Stimulated activated CD8-positive, alpha-beta memory T cell treated with anti-CD3 and anti-CD28 coated beads, Interleukin-7, amount 100 ng/mL, for 48 hours (primary cell): ENCODE results near the gene FOXN3.
"Not testable (repeated sequence)": the region's sequence is repeated elsewhere in the genome, so short reads cannot be mapped to it uniquely, and the experiment has no call there.

Experiments
- DNase-seq, 2 donors: peaks; one replicate each; pipeline ENCODE4 v3.0.0-alpha.2; 2020; ENCODE audit warnings: low read depth in 1 of 2; ENCODE audit errors: extremely low read depth in 1 of 2

FOXN3 gene

DNA sequence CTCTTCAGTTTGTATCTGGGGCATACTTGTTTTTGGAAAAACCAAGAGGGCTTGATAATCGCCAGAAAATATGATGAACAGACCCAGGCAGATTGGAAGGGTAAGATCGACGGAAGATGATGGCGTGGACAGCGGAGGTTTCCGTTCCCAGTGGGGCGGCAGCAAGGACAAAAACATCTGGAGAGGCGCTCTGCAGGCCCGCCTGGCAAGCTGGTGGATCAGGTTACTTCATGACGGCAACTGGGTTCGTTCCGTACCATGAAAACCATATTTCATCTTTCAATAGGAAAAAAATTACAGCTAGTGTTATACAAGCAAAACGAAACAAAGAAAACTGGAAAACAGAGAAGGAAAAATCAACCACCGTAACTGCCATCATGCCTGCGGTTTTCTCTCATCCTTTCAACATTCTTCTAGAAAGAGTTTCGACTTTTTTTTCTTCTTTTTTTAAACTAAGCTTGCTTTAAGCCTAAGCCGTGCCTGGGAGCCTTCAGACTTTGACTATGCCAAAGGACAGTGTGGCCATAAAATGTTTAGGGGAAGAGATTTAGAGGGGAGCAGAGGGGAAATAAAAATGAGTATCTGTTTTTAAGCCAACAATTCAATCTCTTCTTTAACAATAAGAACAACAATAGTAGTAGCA, 210.5 kb downstream of the FOXN3 start:
- DNase-seq = no peak

DNA sequence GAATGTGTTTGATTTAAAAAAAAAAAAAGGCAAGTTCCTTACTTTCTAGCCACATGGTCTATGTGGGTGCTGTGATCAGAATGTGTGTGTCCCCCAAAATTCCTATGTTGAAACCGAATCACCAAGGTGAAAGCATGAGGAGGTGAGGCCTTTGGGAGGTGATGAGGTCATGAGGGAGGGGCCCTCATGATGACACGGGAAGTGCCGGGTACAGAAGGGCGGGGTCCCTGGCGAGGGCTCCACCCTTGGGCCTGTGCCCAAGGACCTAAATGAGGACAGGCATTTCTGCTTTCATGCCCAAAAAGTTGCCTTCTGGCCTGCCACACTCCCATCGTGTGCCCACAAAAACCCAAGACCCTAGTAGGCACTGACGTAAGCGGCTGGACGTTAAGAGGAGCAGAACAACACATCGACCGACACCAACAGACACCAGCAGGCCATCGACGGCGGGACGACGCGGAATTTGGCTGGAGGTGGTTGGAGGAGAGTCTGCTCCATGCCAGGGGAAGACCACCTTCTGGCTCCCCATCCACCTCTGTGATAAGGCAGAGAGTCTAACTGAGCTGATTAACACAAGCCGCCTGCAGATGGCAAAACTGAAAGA, 211.8 kb downstream of the FOXN3 start:
- DNase-seq = no peak

DNA sequence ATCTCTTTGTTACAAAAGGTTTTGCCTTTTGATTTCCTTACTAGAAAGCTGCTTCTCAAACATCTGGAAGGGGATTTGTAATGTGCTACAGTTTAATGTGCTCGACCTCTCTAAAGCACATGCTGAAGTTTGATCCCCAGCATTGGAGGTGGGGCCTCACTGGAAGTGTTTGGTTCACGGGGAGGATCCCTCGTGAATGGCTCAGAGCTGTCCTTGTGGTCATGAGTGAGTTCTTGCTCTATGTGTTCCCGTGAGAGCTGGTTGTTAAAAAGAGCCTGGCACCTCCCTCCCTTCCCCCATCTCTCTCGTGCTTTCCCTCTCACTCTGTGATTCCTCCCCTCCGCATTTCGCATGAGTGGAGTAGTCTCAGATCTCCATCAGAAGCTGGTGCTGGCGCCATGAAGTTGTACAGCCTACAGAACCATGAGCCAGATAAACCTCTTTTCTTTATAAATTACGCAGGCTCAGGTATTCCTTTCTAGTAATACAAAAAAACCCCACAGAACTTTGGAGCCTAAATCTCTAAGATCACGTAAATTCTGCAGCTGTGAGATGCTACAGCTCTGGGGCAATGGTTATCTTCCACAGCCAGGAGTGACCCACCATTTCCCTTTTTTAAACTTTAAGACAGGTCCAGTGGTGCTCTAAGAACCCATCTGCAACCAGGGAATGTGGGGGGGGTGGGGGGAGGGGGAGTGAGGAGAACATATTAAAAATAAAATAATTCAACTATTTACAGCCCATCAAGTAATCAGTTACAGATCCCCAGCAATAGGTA, 214.4 kb downstream of the FOXN3 start:
- no peak for DNase-seq

DNA sequence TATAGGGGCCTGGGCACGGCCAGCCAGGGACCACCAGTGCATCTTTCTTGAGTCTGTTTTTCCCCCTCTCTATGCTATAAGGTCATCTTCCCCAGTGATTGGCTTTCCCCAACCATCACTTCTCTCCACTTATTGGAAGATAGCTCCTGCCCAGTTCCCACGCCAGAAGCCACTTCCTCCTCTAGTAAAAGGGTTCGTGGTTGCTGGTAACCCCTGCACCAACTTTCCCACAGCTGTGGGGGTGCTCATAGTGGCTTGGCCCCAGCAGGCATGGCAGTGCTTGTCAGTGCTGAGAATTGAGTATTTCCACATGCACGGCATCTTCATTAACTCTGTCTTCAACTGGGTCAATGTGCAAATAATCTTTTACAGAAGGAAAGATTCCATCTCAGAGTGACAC, 215.4 kb downstream of the FOXN3 start:
- no peak for DNase-seq

DNA sequence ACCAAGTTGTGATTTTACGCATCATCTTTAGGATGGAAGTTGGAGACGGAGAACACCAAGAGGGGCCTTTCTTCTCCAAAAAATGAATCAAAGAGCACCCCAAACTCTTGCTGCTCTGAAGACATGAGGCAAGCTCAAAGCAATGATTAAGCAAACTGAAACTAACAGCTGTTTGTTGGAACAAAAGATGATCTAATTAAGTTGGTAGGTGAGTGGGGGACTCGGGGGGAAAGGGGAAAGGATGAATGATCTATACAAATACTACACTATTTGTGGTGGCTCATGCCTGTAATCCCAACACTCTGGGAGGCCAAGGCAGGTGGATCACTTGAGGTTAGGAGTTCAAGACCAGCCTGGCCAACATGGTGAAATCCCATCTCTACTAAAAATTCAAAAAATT, 217.7 kb downstream of the FOXN3 start:
- DNase-seq = not testable (repeated sequence)

DNA sequence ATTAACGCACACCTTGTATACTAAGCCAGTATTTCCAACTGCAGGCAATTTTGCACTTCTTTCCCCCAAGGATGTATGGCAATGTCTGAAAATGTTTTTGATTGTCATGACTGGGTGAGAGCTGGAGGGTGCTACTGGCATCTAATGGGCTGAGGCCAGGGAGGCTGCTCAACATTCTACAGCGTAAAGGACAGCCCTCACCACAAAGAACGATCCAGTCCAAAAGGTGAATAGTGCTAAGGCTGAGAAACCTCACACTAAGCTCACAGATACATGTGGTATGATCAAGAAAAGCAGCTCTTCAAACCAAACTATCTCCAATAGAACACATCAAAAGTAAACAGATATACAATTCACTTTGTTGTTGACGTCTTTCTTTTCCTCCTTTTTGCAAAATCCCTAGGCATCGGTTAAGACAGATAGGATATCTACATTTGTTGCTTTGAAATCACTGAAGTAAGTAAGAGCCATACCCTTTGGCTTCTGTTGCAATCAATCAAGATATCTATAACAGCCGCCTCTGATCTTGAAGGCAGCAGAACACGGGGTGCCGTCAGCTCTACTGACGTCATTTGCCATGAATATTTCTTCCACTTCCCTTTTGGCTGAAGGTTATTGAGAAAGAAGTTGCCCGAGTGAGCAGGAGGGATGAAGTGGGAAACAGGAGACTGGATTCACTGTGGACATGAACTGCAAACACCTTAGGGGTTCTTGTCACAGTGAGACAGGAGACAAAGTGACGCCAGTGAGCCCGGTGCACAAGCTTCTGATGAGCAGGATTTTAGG, 218.3 kb downstream of the FOXN3 start:
- DNase-seq = no peak

DNA sequence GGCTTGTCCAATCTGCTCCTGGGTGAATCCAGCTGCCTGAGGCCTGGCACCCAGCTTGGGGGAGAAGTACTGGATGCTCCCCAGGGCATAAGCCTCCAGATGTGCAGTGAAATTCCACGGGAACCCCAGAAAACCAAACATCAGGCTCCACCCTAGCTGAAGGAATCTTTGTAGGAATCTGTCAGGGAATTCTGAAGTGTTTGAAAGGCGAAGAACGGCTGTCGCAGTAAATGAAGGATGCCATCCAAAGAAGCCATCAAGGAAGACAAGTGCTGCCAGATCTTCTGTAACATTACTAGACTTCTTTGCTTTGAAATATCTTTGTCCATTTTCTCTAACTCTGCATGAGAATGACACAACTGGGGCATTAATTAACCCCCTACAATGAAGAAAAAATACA, 219.4 kb downstream of the FOXN3 start:
- no peak for DNase-seq

DNA sequence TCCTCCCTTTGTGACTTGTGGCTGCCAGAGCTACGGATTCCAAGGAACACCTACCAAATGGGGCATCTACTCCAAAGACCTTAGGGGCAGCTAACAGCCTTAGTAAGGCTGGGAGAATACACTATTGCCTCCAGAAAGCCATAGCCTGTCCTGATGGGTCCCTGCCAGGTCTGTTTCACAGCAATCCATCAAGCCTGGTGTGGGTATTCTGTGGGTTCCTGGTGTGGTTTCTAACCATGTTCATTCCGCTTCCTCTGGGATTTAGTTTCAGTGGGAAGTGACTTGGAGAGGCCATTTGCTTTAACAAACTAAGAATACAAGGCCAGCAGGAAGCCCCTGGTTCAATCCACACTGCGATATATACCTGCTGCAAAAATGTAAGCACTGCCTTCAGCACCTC, 220.5 kb downstream of the FOXN3 start:
- DNase-seq = no peak

DNA sequence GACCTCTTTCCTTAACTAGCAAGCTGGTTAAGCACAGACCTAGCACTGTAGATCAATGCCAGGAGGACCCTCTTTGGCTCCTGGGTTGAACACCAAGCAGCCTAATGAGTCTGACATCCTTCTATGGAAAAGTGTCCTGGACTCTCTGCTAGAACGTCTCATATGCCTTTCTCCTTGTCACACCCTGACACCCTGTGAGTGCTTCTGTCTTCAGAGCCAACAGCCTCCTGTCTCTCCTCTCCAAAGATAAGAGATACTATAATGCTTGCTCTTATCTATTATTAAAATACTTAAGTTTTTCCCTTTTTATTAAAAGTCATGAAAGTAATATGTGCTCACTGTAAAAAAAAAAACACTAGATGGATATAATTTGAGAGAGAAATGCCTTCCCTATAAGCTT, 222.7 kb downstream of the FOXN3 start:
- DNase-seq = no peak

DNA sequence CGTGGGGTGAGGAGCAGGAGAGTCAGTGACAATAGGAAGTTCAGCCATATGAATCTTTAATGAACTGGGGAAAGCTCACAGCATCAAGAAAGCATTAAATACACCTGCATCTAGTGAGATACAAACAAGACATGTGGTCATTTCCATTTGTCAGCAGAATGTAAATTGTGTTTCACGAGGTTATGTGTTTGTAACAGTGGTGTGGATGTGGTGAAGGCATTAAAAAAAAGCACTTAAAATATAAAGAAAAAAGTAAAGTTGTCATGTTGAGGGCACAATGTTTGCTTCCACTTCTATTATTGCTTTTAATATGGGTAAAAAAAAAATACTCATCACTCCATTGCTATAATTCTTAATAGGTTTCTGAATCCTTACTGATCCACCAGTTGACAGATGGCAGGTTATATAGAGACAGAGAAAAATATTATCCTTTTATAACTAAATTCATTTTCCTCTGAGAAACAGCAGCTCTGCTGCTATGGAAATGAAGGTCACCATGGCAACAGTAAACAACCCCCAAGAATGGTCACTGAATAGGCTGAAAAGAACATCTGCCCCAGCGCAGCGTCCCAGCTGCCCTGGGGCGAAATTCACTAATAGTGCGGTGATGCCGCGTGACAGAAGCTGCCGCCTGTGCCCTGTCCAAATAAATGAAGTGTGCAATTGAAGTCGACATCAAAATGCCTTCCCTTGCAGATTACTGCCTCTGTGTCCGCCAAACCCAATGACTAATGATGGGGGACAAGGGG, 226.1 kb downstream of the FOXN3 start:
- DNase-seq = no peak

DNA sequence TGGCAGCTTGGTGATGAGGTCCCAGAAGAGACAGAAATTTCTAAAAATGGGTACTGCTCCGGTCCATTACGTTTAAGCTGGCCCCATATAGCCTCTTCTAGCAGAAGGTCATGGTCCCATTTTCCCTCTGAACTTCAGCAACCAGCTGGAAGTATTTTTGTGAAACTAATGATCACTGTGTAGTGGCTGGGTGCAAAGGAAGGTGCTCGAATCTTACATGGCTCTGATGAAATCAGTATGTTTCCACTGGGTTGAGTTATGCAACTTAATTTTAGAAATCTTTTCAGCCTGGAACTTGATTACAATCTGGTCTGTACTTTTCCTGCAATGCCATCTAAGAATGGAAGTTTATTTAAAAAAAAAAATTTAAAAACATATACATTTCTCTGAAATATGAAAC, 228.5 kb downstream of the FOXN3 start:
- no peak for DNase-seq

DNA sequence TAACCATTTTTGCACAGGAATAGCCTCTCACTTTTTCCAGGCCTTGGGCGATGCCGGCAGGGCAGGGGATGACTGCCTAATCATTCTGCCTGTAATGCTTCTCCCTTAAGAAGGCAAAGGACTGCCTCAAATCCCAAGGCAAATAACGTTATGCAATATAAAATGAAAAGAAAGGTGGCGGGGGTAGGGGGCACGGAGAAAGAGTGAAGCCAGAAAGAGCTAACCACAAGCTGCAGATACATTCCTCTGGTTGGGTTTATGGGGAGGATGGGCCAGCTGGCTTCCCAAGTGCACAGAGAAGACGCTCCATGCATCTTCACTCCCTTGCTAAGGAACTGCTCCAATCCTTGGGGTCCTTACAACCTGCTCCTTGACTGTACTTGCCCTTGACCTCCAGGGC, 229.5 kb downstream of the FOXN3 start:
- DNase-seq = no peak

DNA sequence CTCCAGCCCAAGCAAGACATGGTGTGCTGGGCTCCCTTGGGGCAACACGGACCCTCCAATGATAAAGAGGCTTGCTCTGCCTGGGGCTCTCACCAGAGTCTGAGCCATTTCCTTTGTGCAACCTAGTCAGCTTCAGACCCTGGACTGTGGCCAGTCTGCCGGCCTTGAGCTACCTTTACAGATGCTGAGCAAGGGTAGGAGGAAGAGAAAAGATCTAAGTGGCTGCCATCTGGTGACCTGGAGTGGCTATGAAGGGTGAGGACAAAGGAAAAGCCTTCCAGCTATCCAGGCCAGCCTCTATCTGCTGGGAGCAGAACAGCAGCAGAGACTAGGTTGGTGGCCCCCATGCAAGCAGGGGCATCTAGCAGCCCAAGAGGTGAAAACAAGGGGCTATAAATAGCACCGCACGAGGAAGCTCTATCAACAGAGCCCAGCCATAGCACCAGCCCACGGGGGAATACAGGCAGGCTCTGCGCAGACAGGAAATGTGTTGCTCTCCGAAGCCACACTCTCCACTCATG, 230.1 kb downstream of the FOXN3 start:
- no peak for DNase-seq

DNA sequence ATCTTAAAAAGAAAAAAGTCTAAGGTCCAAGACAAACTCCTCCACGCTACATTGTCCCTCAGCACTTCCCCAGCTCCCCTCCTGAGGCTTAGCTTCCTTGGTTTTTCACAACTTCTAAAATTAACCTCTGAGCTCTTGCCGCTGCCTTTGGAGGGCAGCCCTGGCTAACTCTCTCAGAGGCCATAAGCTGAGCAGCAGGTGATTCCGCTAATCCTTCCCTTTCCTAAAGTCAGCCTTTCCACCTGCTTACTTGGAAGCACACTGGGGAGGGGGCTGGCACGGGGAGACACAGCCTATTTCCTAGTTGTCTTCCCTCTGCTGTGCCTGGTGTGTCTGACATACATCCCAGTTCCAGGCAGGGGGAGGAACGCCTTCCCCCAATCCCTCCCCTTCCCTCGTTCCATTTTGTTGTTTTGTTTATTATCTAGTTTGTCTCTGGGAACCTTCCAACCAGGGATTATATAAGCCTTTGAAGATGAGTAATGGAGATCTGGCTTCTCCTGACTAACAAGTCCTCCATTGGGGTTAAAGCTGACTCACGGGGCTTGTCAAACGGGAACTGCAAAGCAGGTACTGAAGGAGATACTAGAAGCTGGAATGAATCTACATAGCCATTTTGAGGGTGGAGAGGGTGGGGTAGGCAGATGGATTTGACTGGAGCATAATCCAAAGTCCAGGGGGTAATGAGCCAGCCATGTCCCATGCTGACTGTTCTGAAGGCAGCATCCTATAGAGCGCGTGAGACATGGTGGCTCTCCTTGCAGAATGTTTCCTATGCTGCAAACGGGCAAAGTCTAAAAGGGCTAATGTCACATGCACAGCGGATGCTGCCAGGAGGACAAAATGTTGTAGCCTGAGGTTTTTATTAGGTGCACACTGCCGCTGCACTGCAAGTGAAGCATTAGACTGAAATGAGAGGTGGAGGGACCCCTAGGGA, 230.8 kb downstream of the FOXN3 start:
- no peak for DNase-seq

DNA sequence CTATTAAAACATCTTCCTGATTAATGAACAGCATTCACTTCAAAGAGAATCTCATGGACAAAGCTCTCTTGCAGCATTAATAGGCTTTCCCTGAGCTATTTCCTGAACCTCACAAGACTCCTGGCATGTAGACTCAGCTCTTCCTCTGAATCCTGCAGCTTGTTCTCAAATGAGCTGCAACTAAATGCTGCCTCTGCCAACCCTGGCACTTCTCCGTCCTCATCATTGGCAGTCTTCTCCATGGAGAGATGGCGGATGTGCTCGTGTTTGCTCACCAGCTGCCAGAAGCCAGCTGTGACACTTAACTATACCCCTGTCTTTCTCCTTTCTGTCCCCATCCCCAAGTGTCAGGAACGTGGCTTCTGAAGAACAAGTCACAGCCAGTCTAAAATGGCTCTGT, 232.1 kb downstream of the FOXN3 start:
- DNase-seq = no peak

DNA sequence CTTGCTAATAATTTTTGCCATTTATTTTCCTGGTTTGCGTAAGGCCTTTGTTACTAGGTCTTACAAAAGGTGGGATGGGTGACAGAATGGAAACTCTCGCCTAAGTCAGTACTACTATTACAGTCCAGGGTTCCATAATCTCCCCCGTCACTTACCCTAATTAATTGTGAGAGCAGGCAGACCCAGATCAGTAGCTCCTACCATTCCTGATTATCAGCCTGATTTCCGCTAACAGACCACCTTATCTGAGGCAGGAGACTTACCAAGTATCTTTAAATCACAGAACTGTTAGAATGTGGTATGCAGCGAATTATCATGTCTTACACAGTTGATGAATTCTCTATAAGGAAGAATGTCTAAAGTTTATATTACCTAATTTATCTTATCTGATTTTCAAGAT, 234.7 kb downstream of the FOXN3 start:
- DNase-seq = no peak

DNA sequence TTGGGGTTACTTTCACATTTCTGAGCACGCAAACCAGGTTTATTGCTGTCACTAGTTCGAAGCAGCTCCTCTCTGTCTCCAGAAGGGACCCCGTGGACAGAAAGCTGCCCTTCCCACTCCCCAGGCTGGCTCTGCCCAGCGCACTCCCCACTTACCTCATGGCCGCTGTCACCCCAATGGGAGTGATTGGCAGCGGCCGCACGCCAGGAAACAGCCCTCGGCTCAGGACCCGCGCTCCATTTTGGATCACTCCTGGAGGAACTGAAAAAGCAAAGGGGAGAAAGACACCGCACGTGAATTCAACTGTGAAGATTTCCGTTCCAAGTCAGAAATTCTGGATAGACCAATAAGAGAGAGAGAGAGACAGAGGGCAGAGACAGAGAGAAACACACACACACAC, 236.5 kb downstream of the FOXN3 start:
- DNase-seq = no peak

DNA sequence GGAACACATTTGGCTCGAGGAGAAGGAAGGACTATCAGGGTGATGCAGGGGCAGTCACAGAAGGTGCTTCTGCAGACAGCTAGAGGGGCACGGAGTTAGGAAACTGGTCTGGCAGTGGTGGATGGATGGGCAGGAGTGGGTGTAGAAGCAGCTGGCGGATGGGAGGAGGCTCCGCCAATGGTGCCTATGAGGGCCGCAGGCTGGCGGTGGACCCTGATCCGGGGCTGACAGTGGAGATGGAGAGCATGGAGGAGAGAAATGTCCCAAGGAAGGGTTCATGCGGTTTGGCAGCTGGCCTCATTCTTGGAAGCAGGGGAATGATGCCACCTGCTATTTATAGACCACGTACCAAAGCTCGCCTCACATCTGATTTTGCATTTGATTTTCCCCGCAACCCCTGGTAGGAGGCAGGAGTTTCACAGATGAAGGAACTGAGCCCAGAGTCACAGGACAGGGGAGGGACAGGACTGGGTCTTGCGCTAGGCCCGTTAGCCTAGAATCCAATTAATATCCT, 237.1 kb downstream of the FOXN3 start:
- no peak for DNase-seq

DNA sequence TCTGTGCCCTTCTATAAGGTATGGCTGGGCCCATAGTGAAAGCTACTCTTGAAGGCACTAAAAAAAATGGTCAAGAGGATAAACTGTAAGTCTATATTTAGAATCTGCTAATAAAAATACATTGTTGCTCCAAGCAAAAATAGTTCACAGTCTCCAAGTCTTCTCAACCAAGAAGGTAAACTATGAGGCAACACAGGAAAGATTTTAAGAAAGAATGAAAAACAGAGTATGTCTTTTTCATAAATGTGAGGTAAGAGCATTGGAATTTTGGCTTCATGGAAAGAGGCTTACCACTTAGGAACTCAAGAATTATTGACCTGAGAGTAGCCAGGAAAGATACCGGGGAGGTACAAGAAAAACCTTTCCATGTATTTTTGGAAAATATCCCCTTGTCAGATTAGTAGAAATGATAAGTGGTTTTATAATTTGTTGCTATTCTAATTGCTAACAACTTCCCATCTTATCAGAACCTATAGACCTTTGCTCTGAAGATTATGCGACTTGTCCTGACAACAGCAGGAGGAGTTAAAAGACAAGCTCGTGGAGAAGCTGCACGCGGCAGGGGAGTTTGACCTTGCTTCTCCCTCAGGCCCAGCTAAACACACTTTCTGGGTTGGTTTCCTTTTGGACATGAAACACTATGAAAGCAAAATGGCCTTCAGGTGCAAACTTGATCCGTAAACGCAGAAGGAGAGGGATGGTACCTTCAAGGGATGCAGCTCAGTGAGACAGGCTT, 238.1 kb downstream of the FOXN3 start:
- no peak for DNase-seq
